Stimulated activated CD4-positive, alpha-beta T cell treated with anti-CD3 and anti-CD28 coated beads, Interleukin-12 subunit alpha, Interleukin-12 subunit beta, amount 100 ng/mL, for 24 hours (primary cell): Measurements from ENCODE around the gene SEMA4D.

Experiments
- DNase-seq, 2 experiments: peaks; one replicate each; pipeline ENCODE4 v3.0.0-alpha.2; 2020; ENCODE audit warnings: low read depth in 2 of 2

SEMA4D gene

DNA sequence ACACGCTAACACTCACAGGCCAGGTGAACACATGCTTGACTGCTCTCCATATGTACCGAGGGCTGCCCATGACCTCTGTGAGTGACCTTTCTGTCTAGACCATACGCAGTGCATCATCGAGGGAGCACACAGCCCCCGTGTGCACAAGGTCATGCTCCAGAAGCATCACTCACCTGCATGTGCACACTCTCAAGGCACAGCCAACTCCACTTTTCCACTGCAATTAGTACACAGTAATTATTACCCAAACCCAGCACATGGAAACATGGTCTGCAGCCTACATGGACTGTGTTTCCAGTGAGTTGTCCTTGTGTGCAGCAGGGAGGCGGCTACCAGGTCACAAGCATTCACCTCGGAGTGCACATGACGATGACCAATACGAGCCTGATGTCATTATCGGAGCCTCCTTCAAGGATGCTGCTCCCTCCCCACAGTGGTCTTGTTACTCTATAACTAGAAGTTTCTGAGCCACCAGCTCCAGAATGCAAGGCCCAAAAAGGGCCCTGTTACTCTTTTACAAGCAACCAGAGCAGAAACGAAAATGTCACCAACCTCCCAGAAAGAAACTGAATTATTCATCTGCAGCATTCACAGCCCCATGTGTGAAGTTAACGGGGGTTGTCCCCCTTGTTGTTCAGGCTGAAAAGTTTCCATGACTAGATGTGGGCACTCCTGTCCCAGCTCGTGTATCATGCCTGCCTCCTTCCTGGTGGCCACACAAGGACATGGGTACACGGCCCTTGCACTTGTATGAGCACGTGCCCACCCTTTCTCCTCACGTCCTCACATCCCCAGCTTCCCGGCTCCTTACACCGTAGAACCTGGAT is 31.2 kb downstream of the SEMA4D start:
- DNase-seq: peak in 1 of 2 experiments; percentile 55

DNA sequence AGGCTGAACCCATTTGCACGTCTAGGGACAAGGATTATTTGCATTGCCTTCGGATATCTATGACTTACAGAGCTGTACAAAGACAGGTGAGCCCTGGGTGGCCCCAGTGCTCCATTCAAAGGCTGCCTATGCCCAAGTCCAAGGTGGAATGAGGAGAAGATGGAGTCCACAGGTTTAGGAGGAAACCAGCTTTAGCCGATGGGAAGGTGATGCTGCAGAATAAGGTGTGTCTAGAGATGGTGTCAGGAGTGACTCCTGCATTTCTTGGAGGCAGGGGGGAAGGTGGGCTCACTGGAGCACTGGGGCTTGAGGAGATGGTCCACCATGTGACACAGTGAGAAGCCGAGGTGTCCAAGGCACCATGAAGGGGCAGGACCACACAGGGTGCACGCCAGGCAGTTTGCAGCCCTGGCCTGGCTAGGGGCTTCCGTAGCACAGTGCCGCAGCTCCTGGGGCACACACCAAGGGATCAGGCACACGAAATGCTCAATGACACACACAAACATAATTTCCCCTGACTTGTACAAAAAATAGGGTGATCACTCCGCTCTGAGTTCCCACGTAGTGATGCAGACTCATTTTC is 32.1 kb downstream of the SEMA4D start:
- DNase-seq: no peak

- no peak for DNase-seq
Measured at GRCh38 chr9:89465001-89465451, 32.9 kb downstream of the SEMA4D start.

GRCh38 chr9:89464300-89464901 is 33.5 kb downstream of the SEMA4D start:
- DNase-seq: no peak

DNA sequence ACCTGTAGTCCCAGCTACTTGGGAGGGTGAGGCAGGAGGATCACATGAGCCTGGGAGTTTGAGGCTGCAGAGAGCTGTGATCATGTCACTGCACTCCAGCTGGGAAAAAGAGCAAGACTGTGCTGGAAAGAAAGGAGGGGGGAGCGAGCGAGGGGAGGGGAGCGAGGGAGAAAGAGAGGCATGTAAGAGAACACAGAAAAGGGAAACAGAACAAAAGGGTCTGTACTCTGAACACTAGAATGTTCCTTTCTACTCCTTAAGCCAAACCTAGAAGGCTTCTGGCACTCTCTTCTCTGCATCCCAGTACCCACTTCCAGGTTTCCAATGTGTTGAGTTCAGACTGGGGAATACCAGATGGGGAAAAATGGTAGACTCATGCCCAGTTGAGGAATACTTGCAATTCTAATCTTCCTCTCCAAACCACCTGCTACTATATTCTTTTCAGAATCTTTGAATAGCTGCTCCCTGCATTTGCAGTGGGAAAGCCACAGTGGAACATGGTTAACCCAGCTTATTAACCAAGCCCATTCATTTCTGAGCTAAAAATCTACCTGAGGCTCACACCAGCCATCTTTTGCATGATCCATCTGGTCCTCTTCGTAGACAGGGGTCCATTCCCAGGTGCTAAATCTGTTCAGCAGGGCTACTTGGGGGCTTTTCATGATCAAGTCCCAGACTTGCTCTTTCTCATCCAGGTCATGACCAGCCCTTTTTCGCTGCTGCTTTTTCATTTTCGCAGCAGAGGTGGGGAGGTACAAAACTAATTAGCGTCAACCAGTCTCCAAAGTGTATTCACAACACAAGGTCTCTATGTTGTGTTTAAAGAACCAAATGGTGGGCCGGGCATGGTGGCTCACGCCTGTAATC is 34.9 kb downstream of the SEMA4D start:
- no peak for DNase-seq

DNA sequence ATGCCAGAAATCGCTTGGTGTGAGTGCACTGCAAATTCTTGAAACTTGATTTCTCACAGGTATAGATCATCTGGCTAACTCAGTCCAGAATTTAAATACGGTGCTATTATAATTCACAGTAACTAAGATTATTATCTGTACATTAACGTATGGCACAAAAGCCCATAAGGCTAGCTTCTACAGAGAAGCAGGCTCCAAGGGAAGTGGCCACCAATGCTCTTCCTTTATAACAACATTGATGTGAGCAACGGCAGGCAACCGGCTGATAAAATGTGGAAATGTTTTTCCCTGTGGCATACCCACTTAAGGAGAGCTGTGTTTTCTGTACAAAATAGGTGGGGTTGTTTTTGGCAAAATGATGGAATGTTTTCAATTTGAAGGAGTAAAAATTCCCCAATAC is 35.7 kb downstream of the SEMA4D start:
- DNase-seq: no peak

DNA sequence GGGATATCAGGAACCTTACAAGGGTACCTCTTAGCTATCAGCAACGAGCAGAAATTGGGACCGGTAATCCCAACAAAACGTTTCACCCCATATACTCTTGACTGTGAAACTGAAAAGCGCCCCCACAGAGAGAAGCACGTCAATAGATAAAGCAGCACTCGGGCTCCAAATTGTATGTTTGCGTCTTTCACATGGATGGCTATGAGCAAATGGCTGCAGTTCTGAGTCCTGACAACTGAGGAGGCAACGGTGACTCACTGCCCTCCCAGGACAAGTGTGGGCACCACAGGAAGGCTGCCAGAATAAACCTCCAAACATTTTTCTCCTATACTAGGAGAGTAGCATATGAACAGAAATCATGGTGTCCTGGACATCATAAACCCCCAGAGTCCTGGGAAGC is 36.6 kb downstream of the SEMA4D start:
- DNase-seq: no peak

- DNase-seq: no peak
Measured at GRCh38 chr9:89460551-89460950, 37.4 kb downstream of the SEMA4D start.

DNA sequence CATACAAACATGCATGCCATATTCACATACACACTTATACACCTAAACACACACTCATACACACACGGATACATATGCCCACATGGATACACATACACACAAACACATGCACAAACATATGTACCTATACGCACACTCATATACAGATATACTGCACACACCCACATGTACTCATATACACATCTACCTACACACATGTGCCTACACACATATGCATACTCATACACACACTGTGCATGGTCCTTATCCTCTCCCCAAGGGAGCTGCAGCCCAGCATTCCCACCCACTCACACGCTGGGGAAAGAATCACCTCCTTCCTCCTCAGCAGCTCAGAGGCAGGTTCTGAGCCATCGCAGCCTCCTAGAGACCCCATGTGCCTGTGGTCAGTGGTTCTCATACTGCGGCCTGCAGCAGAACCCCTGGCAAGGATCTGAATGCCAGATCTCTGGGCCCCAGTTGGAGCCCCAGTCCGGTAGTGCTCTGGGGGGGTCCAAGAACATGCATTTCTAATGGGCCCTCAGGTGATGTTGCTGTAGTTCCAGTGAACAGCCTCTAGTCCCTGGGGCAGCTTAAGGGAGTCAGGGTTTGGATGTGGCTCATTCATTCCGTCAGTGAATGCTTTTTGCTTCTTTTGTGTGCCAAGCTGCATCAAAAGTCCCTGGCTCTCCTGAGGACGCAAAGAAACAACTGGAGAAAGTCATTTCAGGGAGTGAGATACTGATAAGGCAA is 39.0 kb downstream of the SEMA4D start:
- DNase-seq: no peak

- DNase-seq: no peak
Measured at GRCh38 chr9:89457376-89457855, 40.5 kb downstream of the SEMA4D start.

GRCh38 chr9:89455356-89455824 is 42.5 kb downstream of the SEMA4D start:
- no peak for DNase-seq

GRCh38 chr9:89454498-89455355 is 43.2 kb downstream of the SEMA4D start:
- no peak for DNase-seq

GRCh38 chr9:89453452-89453851 is 44.5 kb downstream of the SEMA4D start:
- no peak for DNase-seq

DNA sequence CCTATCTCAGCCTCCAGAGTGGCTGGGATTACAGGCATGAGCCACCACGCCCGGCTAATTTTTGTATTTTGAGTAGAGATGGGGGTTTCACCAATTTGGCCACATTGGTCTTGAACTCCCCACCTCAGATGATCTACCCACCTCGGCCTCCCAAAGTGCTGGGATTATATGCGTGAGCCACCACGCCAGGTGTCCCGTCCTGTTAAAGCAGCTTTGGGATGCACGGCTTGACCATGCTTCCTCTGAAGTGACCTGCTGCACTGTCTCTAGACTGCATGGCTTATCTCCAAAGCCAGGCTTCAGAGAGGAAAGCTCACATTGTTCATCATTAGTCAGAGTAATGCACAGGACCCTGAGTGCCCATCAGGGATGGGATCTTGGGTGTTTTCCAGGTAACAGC is 45.4 kb downstream of the SEMA4D start:
- no peak for DNase-seq

- DNase-seq: no peak
Measured at GRCh38 chr9:89450213-89450612, 47.7 kb downstream of the SEMA4D start.

- DNase-seq: no peak
Measured at GRCh38 chr9:89449261-89449671, 48.6 kb downstream of the SEMA4D start.

DNA sequence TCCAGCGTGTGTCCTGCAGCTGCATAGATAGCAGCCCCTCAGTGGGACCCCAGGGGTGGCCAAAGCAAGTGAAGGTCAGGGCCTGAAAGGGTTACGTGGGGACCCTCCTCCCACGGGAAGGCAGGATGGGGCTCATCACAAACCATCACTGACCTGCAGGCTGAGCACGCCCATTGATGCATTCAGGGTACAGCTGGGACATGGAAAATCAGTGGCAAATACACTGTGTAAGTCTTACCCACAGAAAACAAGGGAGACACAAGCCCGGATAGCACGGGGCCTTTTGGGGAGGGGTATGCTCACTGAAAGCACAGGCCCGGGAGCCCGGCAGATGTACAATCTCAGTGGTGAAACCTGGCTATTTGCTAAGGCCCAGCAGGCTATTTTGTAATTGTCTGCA is 49.1 kb downstream of the SEMA4D start:
- DNase-seq: no peak

DNA sequence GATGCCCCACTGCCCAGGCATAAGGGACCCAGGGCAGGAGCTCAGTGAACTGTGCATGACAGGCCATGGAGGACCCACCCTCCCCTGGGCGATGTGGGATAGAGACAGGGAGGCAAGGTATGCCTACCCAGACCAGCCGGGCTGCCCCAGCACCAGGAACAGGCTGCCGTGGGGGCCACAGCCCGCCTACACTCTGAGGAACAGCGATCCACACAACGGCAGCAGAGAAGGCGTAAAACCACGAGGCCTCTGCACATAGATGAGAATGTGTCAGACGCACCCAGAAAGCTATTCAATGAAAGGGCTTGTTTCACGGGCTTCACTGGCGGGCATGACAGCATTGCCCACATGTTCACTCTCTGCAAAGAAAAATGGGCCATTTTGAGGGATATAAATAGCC is 49.5 kb downstream of the SEMA4D start:
- DNase-seq: no peak

DNA sequence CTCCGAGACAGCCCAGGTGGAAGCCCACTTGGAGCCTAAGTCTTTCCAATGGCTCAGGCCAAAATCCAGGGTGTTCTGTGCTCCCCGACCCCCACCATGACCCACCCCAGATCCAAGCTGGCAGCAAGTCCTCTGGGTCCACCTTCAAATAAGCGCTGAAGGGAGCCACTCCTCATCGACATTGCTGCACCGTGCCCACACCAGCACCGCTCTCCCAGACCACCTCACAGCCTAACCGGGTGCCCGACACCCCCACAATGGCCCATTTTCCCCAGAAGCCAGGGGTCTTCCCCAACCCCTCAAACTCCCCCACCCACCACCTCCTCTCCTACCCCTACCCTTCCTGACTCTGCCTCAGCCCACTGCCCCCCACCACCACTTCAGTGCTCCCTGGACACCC is 50.5 kb downstream of the SEMA4D start:
- DNase-seq: no peak

GRCh38 chr9:89446961-89447310 is 51.0 kb downstream of the SEMA4D start:
- DNase-seq: no peak
